H1 (cell line): ENCODE data around the gene GPR176. TPM values are rescaled to one million over a fixed set of nuclear protein-coding genes. Genes with fewer than 3 reads are reported as not detected.

Experiments used
- TCF12 ChIP-seq: IDR thresholded peaks from 2 replicates; pipeline ENCODE4 v1.6.1; 2011; ENCODE audit warnings: low read depth, mild to moderate bottlenecking, low read length
- polyA plus RNA-seq, 7 experiments: library from polyadenylated mRNA; depleted of rRNA in 3 of 7; stranded (reverse) in 5 of 7; unstranded in 2 of 7; fragments of >200 nt in 5 of 7; fragments of 200-250 nt in 2 of 7; gene quantifications; 1 replicate in 5 of 7; 2 replicates in 1 of 7; 4 replicates in 1 of 7; pipeline versions ENCODE4 v1.2.1 to v1.2.3, GENCODE V29; 2011 to 2013; ENCODE audit warnings: missing spikeins in 2 of 7, mixed read lengths in 2 of 7
- total RNA-seq: library from RNA; stranded (reverse); fragmentation: NEBNext Ultra II Directional; extraction: Animal tissue kit (Norgen Biotek cat#: 25700); gene quantifications from 2 replicates; pipeline ENCODE4 v1.2.1, GENCODE V29; 2021

The GPR176 gene
- total and polyA plus RNA-seq, 2 of the 8 experiments (the other 6 are each of a cell fraction or from before 2014, with no cell fraction given): 190 to 281 TPM

GRCh38 chr15:39854161-39854560 lies 65.9 kb downstream of the GPR176 start (continued):
- TF ChIP-seq TCF12: no peak
